NCI-H345 treated with DMSO at 0.1 percent for 48 hours (cell line): ENCODE results near the gene C1QTNF5.

Experiments
- DNase-seq: peaks from one replicate; lab custom pipeline; 2025; ENCODE audit not compliant: unreplicated experiment; lab: John Stamatoyannopoulos, UW

The C1QTNF5 gene

DNA sequence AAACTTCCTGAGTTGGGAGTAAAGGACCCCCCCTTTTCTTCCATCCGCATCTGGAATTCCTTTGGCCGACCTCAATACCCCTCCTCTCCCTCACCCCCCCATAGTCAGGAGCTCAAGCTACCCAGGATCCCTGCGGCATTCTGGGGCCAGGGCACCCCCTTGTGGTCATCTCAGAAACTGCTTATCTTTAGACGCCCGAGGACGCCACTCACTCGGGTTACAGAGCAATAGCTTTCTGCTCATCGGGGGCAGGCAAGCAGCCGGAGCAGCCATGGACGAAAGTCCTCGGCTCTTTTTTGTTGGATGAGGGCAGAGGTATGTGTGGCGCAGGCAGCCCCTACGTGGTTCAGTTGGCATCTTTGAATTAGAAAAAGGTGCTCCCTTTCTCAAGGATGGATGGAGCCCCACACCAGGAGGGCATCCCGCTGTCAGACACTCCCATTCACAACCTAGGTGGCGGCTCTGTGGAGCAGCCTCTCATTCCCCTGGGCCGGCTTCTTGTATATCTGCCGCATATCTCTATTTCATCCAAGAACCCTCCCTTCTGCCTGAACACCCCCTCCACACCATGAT, 2.3 kb downstream of the C1QTNF5 start:
- peak; percentile 12 for DNase-seq

DNA sequence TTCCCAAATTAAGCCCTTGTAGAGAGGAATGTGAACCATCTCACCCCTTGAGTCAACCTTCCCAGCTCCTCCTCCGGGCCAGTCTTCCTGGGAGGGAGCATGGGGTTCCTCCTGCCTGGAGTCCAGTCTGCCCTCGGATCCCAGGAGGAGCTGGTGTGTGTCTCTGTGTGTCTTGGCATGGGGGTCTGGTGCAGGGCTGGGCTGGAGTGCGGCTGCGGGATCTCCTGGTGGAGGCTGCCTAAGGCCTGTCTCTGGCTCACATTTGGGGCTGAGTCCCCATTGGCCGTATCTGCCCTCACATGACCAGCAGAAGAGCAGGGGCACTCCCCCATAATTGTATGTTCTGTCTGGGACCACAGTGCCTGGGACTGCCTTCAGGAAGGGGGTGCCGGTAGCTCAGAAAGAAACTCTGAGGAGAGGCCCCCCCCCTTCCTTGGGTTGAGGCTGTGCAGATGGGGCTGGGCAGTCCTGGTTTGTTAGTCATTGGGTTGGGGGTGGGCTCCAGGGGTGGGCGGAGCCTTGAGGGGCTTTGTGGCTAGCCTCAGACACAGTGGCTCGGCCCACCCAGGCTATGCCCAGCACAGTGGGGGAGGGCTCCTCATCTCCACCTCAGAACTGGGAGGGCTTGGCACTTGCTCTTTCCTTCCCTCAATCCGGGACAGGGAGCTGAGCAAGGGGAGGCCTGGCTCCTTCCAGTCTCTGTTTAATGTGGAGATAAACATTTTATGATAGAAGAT, 2.9 kb downstream of the C1QTNF5 start:
- no peak for DNase-seq

- no peak for DNase-seq
These were observed 3.8 kb downstream of the C1QTNF5 start for GRCh38 chr11:119336744-119337469.

DNA sequence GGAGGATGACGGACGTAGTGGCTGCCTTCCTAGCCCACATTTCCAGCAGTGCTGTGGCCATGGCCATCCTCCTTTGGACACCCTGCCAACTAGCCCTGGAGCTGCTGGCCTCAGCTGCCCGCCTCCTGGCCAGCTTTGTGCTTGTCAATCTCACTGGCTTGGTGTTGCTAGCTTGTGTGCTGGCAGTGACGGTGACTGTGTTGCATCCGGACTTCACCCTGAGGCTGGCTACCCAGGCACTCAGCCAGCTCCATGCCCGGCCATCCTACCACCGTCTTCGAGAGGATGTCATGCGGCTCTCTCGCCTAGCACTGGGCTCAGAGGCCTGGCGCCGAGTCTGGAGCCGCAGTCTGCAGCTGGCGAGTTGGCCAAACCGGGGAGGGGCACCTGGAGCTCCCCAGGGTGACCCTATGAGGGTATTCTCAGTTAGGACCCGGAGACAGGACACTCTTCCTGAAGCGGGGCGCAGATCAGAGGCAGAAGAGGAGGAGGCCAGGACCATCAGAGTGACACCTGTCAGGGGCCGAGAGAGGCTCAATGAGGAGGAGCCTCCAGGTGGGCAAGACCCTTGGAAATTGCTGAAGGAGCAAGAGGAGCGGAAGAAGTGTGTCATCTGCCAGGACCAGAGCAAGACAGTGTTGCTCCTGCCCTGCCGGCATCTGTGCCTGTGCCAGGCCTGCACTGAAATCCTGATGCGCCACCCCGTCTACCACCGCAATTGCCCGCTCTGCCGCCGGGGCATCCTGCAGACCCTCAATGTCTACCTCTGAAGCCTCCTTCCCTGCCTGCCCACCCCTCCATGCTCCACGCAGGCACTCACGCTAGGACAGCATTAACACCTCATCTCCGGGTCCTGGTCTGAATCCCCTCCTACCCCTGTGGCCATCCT, 4.8 kb downstream of the C1QTNF5 start:
- no peak for DNase-seq

DNA sequence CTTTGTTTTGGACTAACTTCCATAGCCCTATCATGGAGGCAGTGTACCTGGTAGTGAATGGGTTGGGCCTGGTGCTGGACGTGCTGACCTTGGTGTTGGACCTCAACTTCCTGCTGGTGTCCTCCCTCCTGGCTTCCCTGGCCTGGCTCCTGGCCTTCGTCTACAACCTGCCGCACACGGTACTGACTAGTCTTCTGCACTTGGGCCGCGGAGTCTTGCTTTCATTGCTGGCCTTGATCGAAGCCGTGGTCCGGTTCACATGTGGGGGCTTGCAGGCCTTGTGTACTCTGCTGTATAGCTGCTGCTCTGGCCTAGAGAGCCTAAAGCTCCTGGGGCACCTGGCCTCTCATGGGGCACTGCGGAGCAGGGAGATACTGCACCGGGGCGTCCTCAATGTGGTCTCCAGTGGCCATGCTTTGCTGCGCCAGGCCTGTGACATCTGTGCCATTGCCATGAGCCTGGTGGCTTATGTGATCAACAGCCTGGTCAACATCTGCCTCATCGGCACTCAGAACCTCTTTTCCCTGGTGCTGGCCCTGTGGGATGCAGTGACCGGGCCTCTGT, 5.5 kb downstream of the C1QTNF5 start:
- DNase-seq: no peak

GRCh38 chr11:119334174-119334930, 6.3 kb downstream of the C1QTNF5 start, which contains the start of gene RNF26:
TSS of gene RNF26 (plus strand) at chr11:119334527. CDS start at chr11:119335123, 596 bp downstream.
- DNase-seq: peak; percentile 96

DNA sequence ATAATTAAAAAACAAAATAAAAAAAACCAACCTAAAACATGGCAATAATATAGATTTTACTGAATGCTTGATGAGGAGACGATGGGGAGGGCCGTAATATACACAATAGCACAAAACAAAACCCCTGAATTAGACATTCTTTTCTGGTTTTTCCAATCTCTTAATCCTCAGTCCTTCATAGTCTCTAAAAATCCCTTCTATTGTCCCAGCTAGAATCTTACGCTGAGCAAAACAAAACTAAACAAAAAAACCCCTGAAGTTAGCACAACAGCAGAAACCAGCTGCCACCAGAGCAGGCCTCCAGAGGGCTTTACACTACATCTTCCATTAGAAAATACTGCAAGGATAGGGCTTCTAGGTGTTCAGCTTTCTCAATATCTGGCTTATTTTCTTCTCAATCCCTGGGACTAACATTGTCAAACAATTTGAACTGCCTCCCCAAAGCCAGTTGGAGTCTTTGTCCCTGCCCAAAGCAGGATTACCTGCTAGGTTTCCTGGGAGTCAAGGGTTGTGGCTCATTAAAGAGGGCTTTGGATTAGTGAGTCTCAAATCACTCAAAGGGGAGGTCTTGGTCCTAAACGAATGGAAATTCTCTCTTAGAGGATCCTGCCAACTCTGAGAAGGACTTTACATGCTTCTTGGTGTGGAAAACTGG, 8.4 kb downstream of the C1QTNF5 start:
- no peak for DNase-seq

- DNase-seq: no peak
These were observed 10.4 kb downstream of the C1QTNF5 start for GRCh38 chr11:119330237-119330636.

DNA sequence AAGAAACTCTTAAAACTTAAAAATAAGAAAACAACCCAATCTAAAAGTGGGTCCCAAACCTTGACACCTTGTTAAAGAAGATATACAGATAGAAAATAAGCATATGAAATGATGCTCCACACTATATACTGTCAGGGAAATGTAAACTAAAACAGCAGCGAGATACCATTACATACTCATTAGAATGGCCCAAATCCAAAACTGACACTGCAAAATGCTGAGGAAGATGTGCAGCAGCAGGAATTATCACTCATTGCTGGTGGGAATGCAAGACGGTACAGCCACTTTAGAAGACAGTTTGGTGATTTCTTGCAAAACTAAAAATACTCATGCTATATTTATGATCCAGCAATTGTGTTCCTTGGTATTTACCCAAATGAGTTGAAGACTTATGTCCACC, 11.4 kb downstream of the C1QTNF5 start:
- no peak for DNase-seq

- DNase-seq: no peak
These were observed 16.5 kb downstream of the C1QTNF5 start for GRCh38 chr11:119324189-119324588.

GRCh38 chr11:119323532-119324033, 17.1 kb downstream of the C1QTNF5 start:
- peak; percentile 15 for DNase-seq

- no peak for DNase-seq
These were observed 17.7 kb downstream of the C1QTNF5 start for GRCh38 chr11:119322921-119323531.

DNA sequence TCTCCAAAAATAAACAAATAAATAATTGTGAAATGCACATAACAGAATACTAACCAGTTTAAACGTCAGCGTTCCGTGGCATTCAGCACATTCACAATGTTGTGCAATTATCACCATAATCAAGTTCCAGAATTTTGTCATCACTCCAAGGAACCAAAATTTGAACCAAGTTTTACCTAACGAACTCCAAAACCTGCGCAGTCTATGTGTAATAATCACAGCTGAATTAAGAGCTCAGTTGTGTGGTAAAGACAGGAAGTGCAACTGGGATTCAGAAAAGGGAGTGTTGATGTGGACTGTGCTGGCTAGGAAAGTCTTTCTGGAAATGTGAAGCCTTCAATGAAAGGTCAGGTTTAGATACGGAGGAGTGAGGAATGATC, 18.3 kb downstream of the C1QTNF5 start:
- no peak for DNase-seq

GRCh38 chr11:119320776-119321524, 19.7 kb downstream of the C1QTNF5 start:
- DNase-seq: no peak

GRCh38 chr11:119320240-119320775, 20.4 kb downstream of the C1QTNF5 start:
- DNase-seq: no peak

GRCh38 chr11:119319700-119320239, 20.9 kb downstream of the C1QTNF5 start:
- no peak for DNase-seq

GRCh38 chr11:119319136-119319699, 21.5 kb downstream of the C1QTNF5 start:
- no peak for DNase-seq
